GM12801 (cell line): Measurements from ENCODE around the gene UNCX.

Source experiments
- CTCF ChIP-seq: IDR thresholded peaks from one replicate; pipeline ENCODE4 v1.5.1; 2011; ENCODE audit warnings: control low read depth; ENCODE audit not compliant: insufficient read length; ENCODE audit errors: extremely low read depth

The UNCX gene

DNA sequence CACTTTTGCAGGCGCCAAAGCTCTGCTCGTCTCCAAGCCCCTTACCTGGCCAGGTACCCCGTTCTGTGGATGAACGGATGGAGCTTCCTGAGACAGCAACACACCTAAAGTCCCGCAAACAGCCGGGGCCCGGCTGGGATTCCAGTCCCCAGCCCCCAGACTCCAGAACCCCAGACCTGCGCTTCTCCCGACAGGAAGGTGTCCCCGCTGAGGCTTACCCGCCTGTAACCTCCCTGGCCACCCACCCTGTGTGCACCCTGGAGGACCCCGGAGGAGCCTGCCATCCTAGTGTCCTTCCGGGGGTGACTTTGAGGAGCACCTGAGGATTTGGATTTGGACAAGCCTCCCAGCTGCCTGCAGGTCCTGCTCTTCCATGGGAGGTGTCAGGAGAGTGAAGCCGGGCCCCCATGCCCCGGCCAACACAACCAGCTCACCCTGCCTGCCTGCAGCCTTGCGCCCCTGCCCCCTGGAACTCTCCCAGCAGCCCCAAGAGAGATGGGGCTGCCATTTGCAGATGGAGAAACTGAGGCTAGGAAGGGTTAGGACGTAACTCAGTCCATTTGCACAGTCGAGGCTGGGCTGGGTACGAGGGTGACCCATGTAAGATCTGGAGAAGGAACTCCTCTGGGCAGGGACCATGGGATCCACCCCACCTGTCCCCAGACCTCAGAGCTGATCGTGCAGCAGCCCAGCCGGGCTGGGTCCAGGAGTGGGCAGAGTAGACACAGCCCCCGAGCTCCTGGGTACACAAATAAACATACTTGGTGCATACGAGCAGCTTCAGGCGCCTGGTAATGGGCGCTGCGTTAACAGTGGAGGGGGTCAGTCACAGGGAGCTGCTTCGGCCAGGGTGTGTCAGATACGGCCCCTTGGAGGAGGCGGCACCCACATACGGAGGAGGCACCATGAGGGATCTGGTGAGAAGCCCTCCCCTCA, 31.9 kb downstream of the UNCX start:
- TF ChIP-seq CTCF, result no peak

- no peak for TF ChIP-seq CTCF
Observed at GRCh38 chr7:1267016-1267900, 34.6 kb downstream of the UNCX start.

DNA sequence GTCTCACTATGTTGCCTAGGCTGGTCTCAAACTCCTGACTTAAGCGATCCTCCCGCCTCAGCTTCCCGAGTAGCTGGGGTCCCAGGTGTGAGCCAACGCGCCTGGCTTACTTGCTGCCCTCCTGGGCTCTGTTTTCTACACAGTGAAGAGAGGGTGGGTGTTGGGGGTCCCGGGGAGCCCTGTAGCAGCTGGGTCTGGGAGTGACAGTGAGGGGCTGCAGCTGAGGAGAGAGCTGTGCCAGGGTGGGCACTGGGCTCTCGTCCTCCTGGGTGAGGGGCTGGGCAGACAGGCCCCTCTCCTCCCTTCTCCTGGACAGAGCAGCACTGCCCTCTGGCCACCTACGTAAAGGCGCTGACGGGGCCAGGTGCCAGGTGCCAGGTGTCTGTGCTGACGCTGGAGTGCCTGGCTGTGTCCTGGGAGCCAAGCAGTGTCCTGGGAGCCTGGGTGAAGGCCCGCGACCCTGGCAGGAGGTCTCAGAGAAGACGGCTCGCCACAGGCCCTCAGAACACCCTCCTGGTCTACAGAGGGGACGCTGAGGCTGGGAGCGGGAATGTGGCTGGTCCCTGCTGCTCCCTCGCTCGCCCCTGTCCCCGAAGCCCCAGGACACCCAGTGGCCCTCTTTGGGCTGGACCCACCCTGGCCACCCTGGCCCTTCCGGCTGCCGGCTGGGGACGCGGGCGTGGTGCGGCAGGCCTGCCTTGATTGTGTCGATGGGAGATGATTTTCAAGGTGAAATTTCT, 35.6 kb downstream of the UNCX start:
- TF ChIP-seq CTCF, result no peak

DNA sequence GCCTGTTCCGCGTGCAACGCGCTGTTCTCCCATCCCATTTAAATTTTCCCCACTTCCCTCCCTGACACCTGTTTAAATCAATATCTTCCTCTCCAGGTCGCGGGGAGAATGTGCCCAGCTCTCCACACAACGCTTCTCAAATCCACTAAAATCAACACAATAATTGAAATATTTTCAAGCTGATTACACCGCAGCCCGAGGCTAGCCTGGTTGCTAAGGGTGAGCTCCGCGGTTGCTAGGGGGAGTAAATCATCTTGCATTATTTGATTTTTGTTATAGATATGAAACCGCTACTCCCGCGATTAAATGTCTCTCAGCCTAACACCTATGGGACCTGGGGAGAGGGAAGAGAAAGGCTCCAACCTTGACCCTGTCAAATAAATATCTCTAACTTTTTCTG, 36.2 kb downstream of the UNCX start:
- no peak for TF ChIP-seq CTCF

DNA sequence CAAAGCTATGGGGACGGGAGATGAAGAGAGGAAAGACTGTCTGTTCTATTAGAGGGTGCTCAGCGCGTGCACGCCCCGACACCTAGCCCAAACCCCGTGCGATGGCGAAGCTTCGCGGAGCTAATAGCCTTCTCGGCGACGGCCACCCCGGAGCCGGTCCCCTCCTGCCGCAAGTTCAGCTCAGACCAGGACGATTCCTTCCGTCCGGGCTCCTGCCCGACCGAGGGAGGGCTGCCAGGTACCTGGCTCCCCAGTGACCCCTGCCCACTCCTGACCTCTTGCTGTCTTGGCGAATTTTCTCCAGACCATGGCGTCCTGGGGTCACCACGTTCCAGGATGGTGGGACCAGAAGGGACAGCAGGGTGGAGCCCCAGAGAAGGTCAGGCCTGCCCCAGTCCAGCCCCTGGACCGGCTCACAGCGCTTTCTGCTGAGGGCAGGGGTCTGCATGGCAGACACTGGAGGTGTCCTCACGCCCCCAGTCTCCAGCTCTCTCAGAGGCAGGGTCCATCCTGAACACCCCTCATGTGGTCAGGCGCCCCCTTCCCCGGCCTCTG, 36.7 kb downstream of the UNCX start:
- no peak for TF ChIP-seq CTCF

GRCh38 chr7:1270181-1270580, 37.5 kb downstream of the UNCX start:
- TF ChIP-seq CTCF, result no peak

DNA sequence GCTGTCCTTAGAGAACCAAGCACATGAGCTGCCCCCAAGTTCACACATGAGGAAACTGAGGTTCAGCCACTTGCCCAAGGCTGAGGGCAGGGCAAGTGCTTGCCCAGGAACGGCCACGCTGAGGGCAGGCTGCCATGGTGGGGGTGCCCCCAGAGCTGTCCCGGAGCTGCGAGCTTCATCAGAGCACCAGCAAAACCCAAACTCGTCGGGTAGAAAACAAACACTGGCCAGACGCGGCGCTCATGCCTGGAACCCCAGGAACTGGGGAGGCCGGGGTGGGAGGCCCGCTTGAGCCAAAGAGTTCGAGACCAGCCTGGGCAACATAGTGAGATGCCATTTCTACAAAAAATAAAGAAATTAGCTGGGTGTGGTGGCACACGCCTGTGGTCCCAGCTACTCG, 38.4 kb downstream of the UNCX start:
- TF ChIP-seq CTCF, result no peak
